HepG2 (cell line): Measurements from ENCODE around the gene KCNJ14. TPM values are rescaled to one million over a fixed set of nuclear protein-coding genes. Genes with fewer than 3 reads are reported as not detected.

Experiments used
- ATF7 ChIP-seq, 2 experiments: fragments of 450-650 bp in 1 of 2; sonication (generic) in 1 of 2; formaldehyde crosslinking in 1 of 2; IDR thresholded peaks; 2 replicates each; pipeline versions ENCODE4 v1.4.0 to v1.6.1; 2016 to 2020; ENCODE audit warnings: antibody characterized with exemption in 1 of 2, mild to moderate bottlenecking in 1 of 2, missing genetic modification reagents in 1 of 2
- GATAD1 ChIP-seq: IDR thresholded peaks from 2 replicates; pipeline ENCODE4 v1.6.1; 2016; ENCODE audit warnings: missing genetic modification reagents, missing compliant biosample characterization
- KDM5A ChIP-seq: fragments of 200-600 bp; sonication (generic); IDR thresholded peaks from 2 replicates; pipeline ENCODE4 v1.7.0; 2018; ENCODE audit warnings: antibody characterized with exemption, mild to moderate bottlenecking, low read length, borderline replicate concordance
- NFYB ChIP-seq: sonication (generic); formaldehyde crosslinking; IDR thresholded peaks from 2 replicates; pipeline ENCODE4 v1.4.0; 2020; ENCODE audit warnings: missing genetic modification reagents
- RFX3 ChIP-seq: IDR thresholded peaks from 2 replicates; pipeline ENCODE4 v1.6.1; 2016; ENCODE audit warnings: missing biosample characterization, missing genetic modification reagents
- ZKSCAN1 ChIP-seq: fragments of 150-350 bp; IDR thresholded peaks from 2 replicates; pipeline ENCODE4 v1.6.1; 2014; ENCODE audit warnings: low read length
- ZMAT3 ChIP-seq: sonication (generic); formaldehyde crosslinking; conservative IDR thresholded peaks from 2 replicates; pipeline ENCODE4 v1.7.0; 2021; ENCODE audit warnings: missing genetic modification reagents
- ZNF263 ChIP-seq: sonication (generic); formaldehyde crosslinking; IDR thresholded peaks from 2 replicates; pipeline ENCODE4 v1.4.0; 2020; ENCODE audit warnings: missing genetic modification reagents
- ZNF329 ChIP-seq: sonication (generic); formaldehyde crosslinking; IDR thresholded peaks from 2 replicates; pipeline ENCODE4 v1.9.0; 2021; ENCODE audit warnings: low read depth, mild to moderate bottlenecking, missing genetic modification reagents
- ZNF713 ChIP-seq: sonication (generic); formaldehyde crosslinking; IDR thresholded peaks from 2 replicates; pipeline ENCODE4 v1.4.0; 2020; ENCODE audit warnings: mild to moderate bottlenecking, missing genetic modification reagents
- polyA plus RNA-seq, 8 experiments: library from polyadenylated mRNA; depleted of rRNA in 3 of 8; stranded (reverse) in 7 of 8; unstranded in 1 of 8; fragments of >200 nt; fragmentation: Illumina TruSeq in 4 of 8; extraction: Trizol in 4 of 8; gene quantifications; 2 replicates each; pipeline versions ENCODE4 v1.2.1 to v1.2.3, GENCODE V29; 2011 to 2016; ENCODE audit warnings: low read depth in 4 of 8, missing spikeins in 1 of 8, mixed read lengths in 1 of 8; ENCODE audit not compliant: insufficient read depth in 1 of 8
- total RNA-seq, 5 experiments: library from RNA; depleted of rRNA; stranded (reverse); fragments of >200 nt; fragmentation: Illumina TruSeq; extraction: Trizol; gene quantifications; 2 replicates each; pipeline ENCODE4 v1.2.3, GENCODE V29; 2016; ENCODE audit warnings: low read depth in 1 of 5
- TF ChIP-seq, protein P1 (sequence below): sonication (generic); formaldehyde crosslinking; IDR thresholded peaks from 2 replicates; pipeline ENCODE4 v1.5.0; 2020; ENCODE audit warnings: mild to moderate bottlenecking, missing genetic modification reagents, borderline replicate concordance
- TF ChIP-seq, protein P2 (sequence below): IDR thresholded peaks from 2 replicates; pipeline ENCODE4 v1.6.1; 2016; ENCODE audit warnings: mild to moderate bottlenecking, missing biosample characterization, missing genetic modification reagents
- TF ChIP-seq, protein P3 (sequence below): sonication (generic); formaldehyde crosslinking; IDR thresholded peaks from 2 replicates; pipeline ENCODE4 v1.4.0; 2020; ENCODE audit warnings: missing genetic modification reagents
- TF ChIP-seq, protein P4 (sequence below): sonication (generic); formaldehyde crosslinking; IDR thresholded peaks from 2 replicates; pipeline ENCODE4 v1.5.1; 2020; ENCODE audit warnings: mild to moderate bottlenecking, missing genetic modification reagents, borderline replicate concordance
- TF ChIP-seq, protein P5 (sequence below), 2 experiments: sonication (generic) in 1 of 2; formaldehyde crosslinking in 1 of 2; IDR thresholded peaks; 2 replicates each; pipeline versions ENCODE4 v1.4.0 to v1.6.1; 2018 to 2020; ENCODE audit warnings: missing genetic modification reagents in 2 of 2, borderline replicate concordance in 1 of 2, low read depth in 1 of 2, mild to moderate bottlenecking in 1 of 2, missing biosample characterization in 1 of 2
- TF ChIP-seq, protein P6 (sequence below): sonication (generic); formaldehyde crosslinking; IDR thresholded peaks from 2 replicates; pipeline ENCODE4 v1.4.0; 2020; ENCODE audit warnings: mild to moderate bottlenecking, low read depth, missing genetic modification reagents
- TF ChIP-seq, protein P7 (sequence below): sonication (generic); formaldehyde crosslinking; IDR thresholded peaks from 2 replicates; pipeline ENCODE4 v1.4.0; 2020; ENCODE audit warnings: mild to moderate bottlenecking, missing genetic modification reagents

Gene KCNJ14
- total and polyA plus RNA-seq, 2 of the 13 experiments (the other 11 are each of a cell fraction or from before 2014, with no cell fraction given): 0.20 to 0.51 TPM

DNA sequence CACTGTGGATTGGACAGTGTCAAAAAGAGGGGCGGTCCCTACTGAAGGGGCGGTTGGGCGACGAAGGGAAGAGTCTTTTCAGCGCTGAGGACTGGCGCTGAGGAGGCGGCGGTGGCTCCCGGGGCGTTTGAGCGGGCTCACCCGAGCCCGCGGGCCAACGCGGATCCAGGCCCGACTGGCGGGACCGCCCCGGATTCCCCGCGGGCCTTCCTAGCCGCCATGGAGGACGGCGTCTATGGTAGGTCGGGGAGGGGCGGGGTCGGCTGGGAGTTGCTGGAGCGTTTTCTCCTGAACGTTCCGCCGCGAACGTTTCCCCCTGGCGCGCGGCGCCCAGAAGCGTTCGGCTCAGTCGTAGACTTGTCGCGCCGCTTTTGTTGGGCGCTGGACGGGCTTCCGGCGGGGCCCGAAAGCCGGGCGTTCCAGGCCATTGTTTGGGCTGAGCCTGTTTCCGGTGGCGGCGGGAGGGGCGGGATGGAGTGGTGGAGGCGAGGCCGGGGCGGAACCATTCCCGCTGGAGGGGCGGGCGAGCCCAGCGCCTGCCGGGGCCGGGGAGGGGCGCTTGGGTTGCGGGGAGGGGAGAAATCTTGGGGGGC is 14.0 kb downstream of the KCNJ14 start, which contains the start of gene CYTH2 (continued):
- TF ChIP-seq, protein P1, sequence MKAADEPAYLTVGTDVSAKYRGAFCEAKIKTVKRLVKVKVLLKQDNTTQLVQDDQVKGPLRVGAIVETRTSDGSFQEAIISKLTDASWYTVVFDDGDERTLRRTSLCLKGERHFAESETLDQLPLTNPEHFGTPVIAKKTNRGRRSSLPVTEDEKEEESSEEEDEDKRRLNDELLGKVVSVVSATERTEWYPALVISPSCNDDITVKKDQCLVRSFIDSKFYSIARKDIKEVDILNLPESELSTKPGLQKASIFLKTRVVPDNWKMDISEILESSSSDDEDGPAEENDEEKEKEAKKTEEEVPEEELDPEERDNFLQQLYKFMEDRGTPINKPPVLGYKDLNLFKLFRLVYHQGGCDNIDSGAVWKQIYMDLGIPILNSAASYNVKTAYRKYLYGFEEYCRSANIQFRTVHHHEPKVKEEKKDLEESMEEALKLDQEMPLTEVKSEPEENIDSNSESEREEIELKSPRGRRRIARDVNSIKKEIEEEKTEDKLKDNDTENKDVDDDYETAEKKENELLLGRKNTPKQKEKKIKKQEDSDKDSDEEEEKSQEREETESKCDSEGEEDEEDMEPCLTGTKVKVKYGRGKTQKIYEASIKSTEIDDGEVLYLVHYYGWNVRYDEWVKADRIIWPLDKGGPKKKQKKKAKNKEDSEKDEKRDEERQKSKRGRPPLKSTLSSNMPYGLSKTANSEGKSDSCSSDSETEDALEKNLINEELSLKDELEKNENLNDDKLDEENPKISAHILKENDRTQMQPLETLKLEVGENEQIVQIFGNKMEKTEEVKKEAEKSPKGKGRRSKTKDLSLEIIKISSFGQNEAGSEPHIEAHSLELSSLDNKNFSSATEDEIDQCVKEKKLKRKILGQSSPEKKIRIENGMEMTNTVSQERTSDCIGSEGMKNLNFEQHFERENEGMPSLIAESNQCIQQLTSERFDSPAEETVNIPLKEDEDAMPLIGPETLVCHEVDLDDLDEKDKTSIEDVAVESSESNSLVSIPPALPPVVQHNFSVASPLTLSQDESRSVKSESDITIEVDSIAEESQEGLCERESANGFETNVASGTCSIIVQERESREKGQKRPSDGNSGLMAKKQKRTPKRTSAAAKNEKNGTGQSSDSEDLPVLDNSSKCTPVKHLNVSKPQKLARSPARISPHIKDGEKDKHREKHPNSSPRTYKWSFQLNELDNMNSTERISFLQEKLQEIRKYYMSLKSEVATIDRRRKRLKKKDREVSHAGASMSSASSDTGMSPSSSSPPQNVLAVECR: peak; percentile 89
- peak; percentile 80; the same call in 1 of the 2 replicates for TF ChIP-seq ZNF329 (CRISPR knock-in tag)
- no peak for TF ChIP-seq ZNF713 (CRISPR knock-in tag)
- TF ChIP-seq, protein P2, sequence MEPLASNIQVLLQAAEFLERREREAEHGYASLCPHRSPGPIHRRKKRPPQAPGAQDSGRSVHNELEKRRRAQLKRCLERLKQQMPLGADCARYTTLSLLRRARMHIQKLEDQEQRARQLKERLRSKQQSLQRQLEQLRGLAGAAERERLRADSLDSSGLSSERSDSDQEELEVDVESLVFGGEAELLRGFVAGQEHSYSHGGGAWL: peak; percentile 48; the same call in 1 of the 2 replicates
- TF ChIP-seq, protein P3, sequence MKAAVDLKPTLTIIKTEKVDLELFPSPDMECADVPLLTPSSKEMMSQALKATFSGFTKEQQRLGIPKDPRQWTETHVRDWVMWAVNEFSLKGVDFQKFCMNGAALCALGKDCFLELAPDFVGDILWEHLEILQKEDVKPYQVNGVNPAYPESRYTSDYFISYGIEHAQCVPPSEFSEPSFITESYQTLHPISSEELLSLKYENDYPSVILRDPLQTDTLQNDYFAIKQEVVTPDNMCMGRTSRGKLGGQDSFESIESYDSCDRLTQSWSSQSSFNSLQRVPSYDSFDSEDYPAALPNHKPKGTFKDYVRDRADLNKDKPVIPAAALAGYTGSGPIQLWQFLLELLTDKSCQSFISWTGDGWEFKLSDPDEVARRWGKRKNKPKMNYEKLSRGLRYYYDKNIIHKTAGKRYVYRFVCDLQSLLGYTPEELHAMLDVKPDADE (CRISPR knock-in tag): no peak
- TF ChIP-seq ZNF263 (CRISPR knock-in tag): no peak
- TF ChIP-seq, protein P4, sequence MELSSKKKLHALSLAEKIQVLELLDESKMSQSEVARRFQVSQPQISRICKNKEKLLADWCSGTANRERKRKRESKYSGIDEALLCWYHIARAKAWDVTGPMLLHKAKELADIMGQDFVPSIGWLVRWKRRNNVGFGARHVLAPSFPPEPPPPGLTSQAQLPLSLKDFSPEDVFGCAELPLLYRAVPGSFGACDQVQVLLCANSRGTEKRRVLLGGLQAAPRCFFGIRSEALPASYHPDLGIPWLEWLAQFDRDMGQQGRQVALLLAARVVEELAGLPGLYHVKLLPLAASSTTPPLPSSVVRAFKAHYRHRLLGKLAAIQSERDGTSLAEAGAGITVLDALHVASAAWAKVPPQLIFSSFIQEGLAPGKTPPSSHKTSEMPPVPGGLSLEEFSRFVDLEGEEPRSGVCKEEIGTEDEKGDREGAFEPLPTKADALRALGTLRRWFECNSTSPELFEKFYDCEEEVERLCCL (CRISPR knock-in tag): no peak
- peak; percentile 82 for TF ChIP-seq KDM5A
- TF ChIP-seq ZKSCAN1: no peak
- TF ChIP-seq NFYB (CRISPR knock-in tag): no peak
- TF ChIP-seq, protein P5, sequence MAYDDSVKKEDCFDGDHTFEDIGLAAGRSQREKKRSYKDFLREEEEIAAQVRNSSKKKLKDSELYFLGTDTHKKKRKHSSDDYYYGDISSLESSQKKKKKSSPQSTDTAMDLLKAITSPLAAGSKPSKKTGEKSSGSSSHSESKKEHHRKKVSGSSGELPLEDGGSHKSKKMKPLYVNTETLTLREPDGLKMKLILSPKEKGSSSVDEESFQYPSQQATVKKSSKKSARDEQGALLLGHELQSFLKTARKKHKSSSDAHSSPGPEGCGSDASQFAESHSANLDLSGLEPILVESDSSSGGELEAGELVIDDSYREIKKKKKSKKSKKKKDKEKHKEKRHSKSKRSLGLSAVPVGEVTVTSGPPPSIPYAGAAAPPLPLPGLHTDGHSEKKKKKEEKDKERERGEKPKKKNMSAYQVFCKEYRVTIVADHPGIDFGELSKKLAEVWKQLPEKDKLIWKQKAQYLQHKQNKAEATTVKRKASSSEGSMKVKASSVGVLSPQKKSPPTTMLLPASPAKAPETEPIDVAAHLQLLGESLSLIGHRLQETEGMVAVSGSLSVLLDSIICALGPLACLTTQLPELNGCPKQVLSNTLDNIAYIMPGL (CRISPR knock-in tag; IDR thresholded peaks at IDR 0.05; ENCODE audit: borderline replicate concordance in 1 of 2, low read depth in 1 of 2): peak; percentile 44 to 80; a peak in 3 of 4 replicates
- TF ChIP-seq, protein P6, sequence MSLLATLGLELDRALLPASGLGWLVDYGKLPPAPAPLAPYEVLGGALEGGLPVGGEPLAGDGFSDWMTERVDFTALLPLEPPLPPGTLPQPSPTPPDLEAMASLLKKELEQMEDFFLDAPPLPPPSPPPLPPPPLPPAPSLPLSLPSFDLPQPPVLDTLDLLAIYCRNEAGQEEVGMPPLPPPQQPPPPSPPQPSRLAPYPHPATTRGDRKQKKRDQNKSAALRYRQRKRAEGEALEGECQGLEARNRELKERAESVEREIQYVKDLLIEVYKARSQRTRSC: no peak
- no peak for TF ChIP-seq RFX3 (CRISPR knock-in tag)
- peak; percentile 68 for TF ChIP-seq GATAD1 (CRISPR knock-in tag)
- TF ChIP-seq, protein P7, sequence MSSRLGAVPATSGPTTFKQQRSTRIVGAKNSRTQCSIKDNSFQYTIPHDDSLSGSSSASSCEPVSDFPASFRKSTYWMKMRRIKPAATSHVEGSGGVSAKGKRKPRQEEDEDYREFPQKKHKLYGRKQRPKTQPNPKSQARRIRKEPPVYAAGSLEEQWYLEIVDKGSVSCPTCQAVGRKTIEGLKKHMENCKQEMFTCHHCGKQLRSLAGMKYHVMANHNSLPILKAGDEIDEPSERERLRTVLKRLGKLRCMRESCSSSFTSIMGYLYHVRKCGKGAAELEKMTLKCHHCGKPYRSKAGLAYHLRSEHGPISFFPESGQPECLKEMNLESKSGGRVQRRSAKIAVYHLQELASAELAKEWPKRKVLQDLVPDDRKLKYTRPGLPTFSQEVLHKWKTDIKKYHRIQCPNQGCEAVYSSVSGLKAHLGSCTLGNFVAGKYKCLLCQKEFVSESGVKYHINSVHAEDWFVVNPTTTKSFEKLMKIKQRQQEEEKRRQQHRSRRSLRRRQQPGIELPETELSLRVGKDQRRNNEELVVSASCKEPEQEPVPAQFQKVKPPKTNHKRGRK (CRISPR knock-in tag): no peak
- TF ChIP-seq ATF7 (IDR thresholded peaks at IDR 0.05): no peak
- no peak for TF ChIP-seq ATF7 (CRISPR knock-in tag; IDR thresholded peaks at IDR 0.05)
- peak; percentile 81 for TF ChIP-seq ZMAT3 (CRISPR knock-in tag)
